ENCODE measurements around the gene ITGBL1.
A peak's percentile ranks its signal among the peaks of the same experiment; 100 is the strongest.

ITGBL1 gene

DNA sequence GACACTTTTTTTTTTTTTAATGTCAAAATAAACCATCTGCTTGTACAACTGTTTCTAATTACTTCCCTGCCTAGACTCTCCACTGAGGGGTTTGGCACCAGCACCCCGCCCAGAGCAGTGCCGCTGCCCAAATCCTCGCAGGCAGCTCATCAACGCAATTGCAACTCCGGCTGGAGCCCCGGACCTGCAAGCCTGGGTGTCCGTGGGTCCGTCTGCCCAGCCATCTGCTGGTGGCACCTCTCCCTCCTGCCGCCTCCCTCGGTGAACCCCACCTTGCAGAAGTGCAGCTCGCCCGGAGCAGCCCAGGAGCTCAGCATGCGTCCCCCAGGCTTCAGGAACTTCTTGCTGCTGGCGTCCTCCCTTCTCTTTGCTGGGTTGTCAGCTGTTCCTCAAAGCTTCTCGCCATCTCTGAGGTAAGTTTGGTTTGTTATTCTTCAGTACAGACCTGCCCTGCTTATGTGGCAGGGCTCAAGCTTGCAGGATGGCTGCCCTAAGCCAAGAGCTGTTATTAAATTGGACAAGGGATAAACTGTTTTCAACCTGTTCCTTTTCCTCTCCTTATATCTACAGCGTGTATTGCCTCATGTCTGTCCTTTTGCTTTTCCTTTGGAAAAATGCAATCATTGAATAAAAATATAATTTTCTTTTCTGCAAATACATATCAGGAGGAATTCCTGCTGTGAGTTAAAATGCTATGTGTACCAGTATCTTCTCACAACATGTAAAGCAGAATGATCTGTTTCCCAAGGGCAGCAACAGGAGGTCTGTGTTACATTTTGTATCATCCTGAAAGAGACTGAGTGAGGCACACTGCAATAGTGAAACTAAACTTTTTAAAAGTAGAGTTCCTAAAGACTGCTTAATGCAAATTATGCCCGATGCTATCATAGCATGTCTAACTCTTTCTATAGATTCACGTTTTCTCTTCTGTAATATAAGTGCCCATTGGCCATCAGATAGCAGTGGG, at the start of gene ITGBL1:
Gene ITGBL1, plus strand, starts transcription at position 157 of the 967 bp plus-strand sequence. Its CDS starts 159 bp downstream, at position 316.
- DNase-seq: peak; percentile 6

GRCh38 chr13:101406791-101407190, 45.7 kb upstream of the ITGBL1 start:
- DNase-seq: no peak

DNA sequence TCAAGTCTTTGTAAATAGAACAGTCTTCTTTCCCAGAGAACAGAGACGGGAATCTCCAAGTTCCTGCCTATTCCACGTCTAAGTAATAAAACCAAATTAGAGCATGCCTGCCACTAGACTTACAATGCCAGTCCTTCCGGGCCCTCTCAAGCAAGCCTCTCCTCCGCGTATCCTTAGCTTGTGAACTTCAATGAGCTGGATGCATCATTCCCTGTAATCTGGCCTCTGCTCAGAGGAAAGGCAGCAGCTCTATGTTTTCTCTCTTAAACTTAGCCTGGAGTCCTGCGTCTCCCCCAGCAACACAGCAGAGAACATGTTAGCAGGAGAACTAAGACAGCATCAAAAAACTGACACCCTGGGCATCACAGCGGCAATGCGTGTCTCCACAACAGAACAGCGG, 44.3 kb upstream of the ITGBL1 start:
- no peak for DNase-seq

- DNase-seq: no peak
These were observed 43.4 kb upstream of the ITGBL1 start for GRCh38 chr13:101408992-101409656.

- DNase-seq: no peak
These were observed 40.4 kb upstream of the ITGBL1 start for GRCh38 chr13:101412076-101412475.

DNA sequence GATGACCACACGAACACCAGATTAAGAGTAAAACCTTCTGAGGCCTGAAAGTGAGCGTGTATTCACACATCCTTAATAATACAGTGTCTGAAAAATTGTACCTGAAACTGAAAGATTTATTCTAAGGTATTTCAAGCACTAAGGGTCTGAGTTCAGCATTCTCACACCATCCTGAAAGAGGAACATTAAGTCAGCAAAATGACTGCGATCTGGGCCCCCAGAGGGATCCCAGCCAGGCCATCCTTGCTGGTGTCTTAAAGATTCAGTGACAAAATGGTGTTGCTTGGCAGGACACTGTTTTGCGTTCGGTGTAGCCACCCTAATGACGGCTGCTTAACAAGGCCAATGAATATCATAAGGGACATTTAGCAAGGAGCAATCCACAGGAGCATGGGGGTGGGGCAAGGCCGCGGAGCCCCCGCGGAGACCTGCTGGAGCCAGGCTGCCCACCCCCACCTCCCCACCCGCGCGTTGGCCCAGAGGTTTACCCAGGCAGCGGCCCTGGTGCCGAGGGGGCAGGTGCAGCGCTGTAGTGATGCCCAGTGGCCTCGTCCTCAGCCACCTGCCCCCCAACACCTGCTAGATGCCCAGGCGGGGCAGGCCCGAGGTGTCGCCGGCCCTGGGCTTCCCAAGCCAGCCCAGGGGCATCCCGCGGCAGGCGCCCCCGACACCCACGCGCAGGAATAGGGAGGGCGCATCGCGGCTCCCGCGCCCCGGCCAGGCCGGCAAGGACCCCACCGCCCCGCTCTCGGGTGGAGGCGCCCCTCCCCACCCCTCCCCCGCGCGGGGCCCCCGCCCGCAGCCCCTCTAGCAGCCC, 36.9 kb upstream of the ITGBL1 start:
- DNase-seq: no peak

GRCh38 chr13:101416181-101417042, 36.1 kb upstream of the ITGBL1 start, which contains the start of gene NALCN:
Gene NALCN (minus strand): TSS chr13:101416508. CDS start chr13:101399126, 17,382 bp downstream.
- no peak for DNase-seq

- peak; percentile 35 for DNase-seq
These were observed 35.5 kb upstream of the ITGBL1 start for GRCh38 chr13:101417043-101417406.

- DNase-seq: no peak
These were observed 35.0 kb upstream of the ITGBL1 start for GRCh38 chr13:101417501-101417900.

GRCh38 chr13:101423872-101424271, 28.6 kb upstream of the ITGBL1 start:
- no peak for DNase-seq

DNA sequence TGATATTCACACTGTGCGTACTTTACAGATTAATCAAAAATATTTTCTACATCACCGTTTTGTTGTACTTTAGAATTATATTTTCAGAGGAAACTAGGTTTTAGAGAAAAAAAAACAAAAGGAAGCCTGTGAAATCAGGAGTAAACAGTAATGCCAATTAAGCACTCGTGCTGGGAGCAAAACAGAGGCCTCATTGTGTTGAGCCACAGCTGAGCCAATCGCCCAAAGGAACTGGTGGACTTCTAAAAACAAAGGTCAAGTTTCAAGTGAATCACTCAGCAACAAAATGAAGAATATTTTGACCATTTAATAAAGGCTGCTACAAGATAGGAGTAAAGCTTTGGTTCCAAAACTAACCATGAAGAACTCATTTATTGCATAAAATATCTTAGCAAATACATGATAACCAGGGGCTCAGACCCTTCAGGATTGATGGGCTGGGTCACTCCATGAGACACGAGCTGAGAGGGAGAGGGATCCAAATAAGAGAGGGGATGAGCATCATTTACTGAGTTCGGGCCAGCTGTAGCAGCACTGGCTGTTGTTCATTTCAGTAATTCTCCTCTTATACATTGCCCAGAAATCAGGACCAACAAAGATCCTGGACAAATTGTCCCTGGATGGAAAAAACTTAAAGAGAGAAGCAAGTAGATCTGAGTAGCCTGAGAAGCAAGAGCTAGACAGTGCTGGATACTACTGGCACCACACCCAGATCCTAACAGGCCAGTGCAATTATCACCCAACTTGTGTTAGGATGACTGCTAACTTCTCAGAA, 27.9 kb upstream of the ITGBL1 start:
- no peak for DNase-seq

GRCh38 chr13:101425156-101425471, 27.4 kb upstream of the ITGBL1 start:
- DNase-seq: no peak

- no peak for DNase-seq
These were observed 26.9 kb upstream of the ITGBL1 start for GRCh38 chr13:101425623-101426022.

DNA sequence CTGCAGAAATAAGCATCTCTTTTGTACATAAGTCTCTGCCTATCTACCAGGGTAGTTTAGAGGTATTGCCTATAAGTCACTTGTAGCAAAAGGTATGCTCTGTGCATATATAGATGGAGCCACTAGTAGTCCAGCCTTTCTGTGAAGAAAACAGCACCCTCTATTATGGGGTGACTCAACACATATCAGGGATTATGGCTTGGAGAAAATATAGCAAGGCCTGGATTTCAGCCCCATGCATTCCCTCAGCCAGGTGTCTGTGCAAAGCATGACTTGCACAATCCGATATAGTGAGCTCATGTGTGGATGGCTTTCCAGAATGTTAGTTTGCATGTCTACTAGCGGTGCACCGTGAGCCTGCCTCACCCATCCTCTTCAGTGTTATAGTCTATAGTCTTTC, 22.7 kb upstream of the ITGBL1 start:
- no peak for DNase-seq

DNA sequence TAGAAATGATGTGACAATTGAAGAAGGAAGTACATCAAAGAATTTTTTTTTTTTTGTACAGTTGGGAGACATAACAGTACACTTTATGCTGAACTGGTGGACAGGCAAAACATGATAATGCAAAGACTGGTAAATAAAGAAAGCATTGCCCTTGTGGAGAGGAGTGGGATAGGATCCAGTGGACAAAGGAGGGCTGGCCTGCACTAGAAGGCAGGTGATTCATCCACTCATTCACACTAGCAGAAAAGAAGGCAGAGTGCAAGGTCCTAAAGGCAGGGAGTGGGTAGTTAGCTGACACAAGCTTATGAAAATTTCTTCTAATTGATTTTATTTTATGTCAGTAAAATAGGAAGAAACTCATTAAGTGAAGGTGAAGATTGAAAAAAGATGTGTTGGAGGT, 18.6 kb upstream of the ITGBL1 start:
- DNase-seq: no peak

DNA sequence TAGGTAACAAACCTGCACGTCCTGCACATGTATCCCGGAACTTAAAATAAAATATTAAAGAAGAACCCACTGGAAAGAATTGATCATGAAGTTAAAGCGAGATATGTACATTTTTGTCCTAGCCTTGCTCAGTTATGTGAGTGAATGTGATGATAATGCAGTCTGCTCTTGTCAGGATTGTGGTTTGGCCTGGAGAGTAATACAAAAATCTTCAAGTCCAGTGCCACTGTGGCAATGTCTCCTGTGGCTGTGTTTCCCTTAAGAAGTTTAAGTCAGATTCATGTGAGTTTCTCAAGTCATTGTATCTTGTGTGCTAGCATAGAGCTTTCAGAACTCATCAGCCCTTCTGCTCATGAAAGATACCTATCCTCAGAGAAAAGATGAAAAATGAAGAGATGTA, 18.0 kb upstream of the ITGBL1 start:
- DNase-seq: no peak

DNA sequence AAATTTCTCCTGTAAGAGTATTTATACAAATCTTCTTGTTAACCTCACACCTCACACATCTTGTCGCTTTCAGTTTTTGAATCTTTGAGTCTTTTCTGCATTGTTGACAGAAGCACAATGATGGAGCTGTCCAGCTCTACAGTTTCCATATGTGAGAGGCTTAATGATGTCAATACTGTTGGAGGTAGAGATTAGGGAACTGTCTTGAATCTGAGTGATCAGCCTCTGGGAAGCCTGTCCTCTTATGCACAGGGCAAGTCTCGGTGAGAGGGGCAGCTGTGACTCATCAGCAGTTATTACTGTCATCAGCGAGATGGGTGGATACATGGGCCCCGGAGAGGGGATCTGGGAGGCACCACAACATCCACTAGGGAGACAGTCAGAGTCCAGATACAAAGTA, 4.6 kb upstream of the ITGBL1 start:
- no peak for DNase-seq

DNA sequence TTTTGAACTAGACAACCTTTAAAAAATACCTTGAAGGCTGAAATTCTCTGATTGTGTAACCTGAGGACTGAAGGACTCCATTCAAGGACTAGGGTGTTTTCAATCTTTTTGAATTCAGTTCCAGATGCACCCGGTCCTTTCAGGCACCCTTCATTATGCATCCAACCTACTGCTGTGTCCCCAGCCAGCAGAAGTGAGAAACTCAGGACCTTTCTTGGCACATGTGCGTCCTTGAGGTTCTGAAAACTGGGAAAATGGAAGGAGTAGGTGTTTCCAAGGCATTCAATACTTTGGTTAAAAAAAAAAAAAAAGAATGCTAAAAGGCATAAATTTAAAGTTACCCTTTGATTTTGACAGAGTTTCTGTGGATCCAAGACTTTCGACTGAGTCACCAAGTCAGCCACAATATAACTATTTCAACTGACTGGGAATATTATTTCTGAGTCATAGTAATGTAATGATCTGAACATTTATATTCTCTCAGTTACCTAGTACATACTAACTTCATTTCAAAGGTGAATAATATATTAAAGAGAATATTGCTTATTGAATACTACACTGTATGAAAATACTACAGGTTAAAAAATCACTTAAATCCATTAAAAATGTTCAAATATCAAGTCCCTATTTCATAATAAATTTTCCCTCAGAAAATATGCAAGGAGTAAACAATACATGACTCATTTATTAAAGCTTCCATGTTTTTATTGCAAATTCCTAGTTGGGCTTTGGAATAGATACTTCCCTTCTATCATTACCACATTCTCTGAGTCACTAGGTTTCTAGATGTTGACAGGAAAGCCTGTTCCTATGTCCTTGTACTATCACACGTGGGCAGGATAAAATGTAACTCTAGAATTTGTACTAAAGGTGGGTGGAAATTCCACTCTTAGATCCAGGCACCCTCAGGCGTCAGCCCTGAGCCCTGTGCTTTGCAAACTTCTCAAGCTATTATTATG, 2.4 kb upstream of the ITGBL1 start:
- no peak for DNase-seq

DNA sequence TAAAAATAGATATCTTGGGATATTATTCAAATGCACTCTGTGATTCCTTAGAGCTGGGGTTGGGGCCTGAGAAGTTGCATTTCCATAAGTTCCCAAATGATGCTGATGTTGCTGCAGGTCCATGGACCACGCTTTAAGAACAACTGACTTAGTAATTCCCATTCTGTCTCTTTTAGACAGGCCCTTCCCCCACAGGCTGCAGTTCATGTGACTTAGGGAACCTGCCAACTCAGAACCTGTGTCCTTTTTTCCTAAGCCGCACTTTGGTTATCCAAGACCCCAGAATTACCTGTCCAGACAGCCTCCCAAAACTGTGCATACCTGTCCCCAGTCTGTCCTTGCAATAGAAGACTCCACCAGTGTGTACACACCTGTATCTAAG, 1.7 kb upstream of the ITGBL1 start:
- no peak for DNase-seq

- no peak for DNase-seq
These were observed 834 bp upstream of the ITGBL1 start for GRCh38 chr13:101451641-101452040.

All from NCI-H524 treated with DMSO at 0.1 percent for 48 hours (cell line).